ENCODE results near the gene EYS. TPM values are rescaled to one million over a fixed set of nuclear protein-coding genes. Genes with fewer than 3 reads are reported as not detected.

Gene EYS
- polyA plus RNA-seq, 2 of the 4 experiments (the other 2 are of a cell fraction) = 0.03 to 0.06 TPM

DNA sequence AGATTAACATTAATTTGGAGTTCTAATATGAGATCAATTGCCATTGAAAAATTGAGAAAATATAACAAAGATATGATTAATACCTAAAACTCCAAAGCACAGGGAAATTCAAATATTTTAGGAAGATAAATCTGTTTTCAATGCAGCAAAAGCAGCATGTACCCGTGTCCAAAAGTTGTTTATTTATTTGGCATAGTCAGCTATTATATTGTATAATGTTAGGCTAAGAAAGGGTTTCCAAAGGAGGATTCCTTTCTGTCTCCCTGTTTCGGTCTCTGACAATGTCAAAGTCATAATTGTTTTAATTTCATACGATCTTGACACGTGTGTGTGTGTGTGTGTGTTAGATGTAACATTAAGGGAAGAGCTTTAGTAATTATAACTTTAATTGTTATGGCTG lies 914.5 kb downstream of the EYS start:
- no peak for ATAC-seq
- Histone ChIP-seq H3K4me1 (no peaks in the 10 kb centered on the region), H3K4me3 (no peak overlapping the region), H3K4me2 (no peak overlapping the region), H3K27ac (no peak overlapping the region), H3K9me3 (no peaks in the 10 kb centered on the region)
- WGBS (ENCODE audit: missing lambda C conversion rate) = 11% methylated on average over 3 of the region's 4 CpGs
- ChIA-PET POLR2A (no interaction called here), CTCF (no interaction called here)
- no peak for FAIRE-seq
- no peak for TF ChIP-seq MAFK (IDR thresholded peaks at IDR 0.05; ENCODE audit: partially characterized antibody)
- no peak for TF ChIP-seq CHD4 (IDR thresholded peaks at IDR 0.05; ENCODE audit: borderline replicate concordance)
- TF ChIP-seq MAZ (IDR thresholded peaks at IDR 0.05; ENCODE audit: borderline replicate concordance, low read depth, low read length) = no peak
- no peak for TF ChIP-seq KDM5A (IDR thresholded peaks at IDR 0.05)
- DNase-seq (ENCODE audit: low read depth in 1 of 2, low spot score in 1 of 2) = no peak

GRCh38 chr6:64789476-64789875 lies 917.5 kb downstream of the EYS start:
- H3K4me1 ChIP-seq = no peaks in the 10 kb centered on the region
- no peaks in the 10 kb centered on the region for H3K9me3 ChIP-seq
- POLR2A ChIA-PET = no interaction called here
- DNase-seq (ENCODE audit: low read depth in 1 of 2, low spot score in 1 of 2) (no peak), FAIRE-seq (no peak), ATAC-seq (no peak)
- no peak overlapping the region for H3K4me2 ChIP-seq
- 46% methylated on average over 3 of the region's 3 CpGs for WGBS (ENCODE audit: missing lambda C conversion rate)
- CTCF ChIA-PET = no interaction called here
- no peak overlapping the region for H3K27ac ChIP-seq
- TF ChIP-seq HOXA7 (CRISPR knock-in tag; IDR thresholded peaks at IDR 0.05) (no peak), PHF8 (IDR thresholded peaks at IDR 0.05; ENCODE audit: borderline replicate concordance, low read depth) (no peak), NPAS2 (CRISPR knock-in tag; IDR thresholded peaks at IDR 0.05; ENCODE audit: borderline replicate concordance) (no peak), PBX3 (IDR thresholded peaks at IDR 0.05) (no peak), SMC3 (IDR thresholded peaks at IDR 0.05) (no peak)
- TF ChIP-seq, protein P1, sequence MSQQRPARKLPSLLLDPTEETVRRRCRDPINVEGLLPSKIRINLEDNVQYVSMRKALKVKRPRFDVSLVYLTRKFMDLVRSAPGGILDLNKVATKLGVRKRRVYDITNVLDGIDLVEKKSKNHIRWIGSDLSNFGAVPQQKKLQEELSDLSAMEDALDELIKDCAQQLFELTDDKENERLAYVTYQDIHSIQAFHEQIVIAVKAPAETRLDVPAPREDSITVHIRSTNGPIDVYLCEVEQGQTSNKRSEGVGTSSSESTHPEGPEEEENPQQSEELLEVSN (IDR thresholded peaks at IDR 0.05; ENCODE audit: borderline replicate concordance, low read depth) = no peak
- no peak overlapping the region for H3K4me3 ChIP-seq

GRCh38 chr6:64786736-64787135 lies 920.3 kb downstream of the EYS start:
- DNase-seq (ENCODE audit: low read depth in 1 of 2, low spot score in 1 of 2) (no peak), ATAC-seq (no peak), FAIRE-seq (no peak)
- ChIA-PET POLR2A (no interaction called here), CTCF (interaction anchor here (0.6 kb wide), 1 partner anchor 40 kb away, joined by 3 read pairs; no protein-coding TSS in a partner anchor)
- H3K4me1 ChIP-seq = no peaks in the 10 kb centered on the region
- WGBS (ENCODE audit: missing lambda C conversion rate) = 24% methylated on average over 2 of the region's 2 CpGs
- TF ChIP-seq KDM1A (IDR thresholded peaks at IDR 0.05; ENCODE audit: low read depth) (no peak), NFE2L2 (conservative IDR thresholded peaks at IDR 0.05; ENCODE audit: low read length) (no peak), KDM5A (IDR thresholded peaks at IDR 0.05) (no peak), CBX8 (IDR thresholded peaks at IDR 0.05) (no peak), ELK1 (IDR thresholded peaks at IDR 0.05; ENCODE audit: low read depth, low read length) (no peak), TFCP2L1 (CRISPR knock-in tag; IDR thresholded peaks at IDR 0.05) (no peak), GATA3 (IDR thresholded peaks at IDR 0.05; ENCODE audit: borderline replicate concordance) (no peak), CBX2 (IDR thresholded peaks at IDR 0.05; ENCODE audit: borderline replicate concordance, low read depth) (no peak), PBX3 (IDR thresholded peaks at IDR 0.05) (no peak), HEYL (CRISPR knock-in tag; IDR thresholded peaks at IDR 0.05) (no peak), JUNB (IDR thresholded peaks at IDR 0.05) (no peak), EHMT2 (IDR thresholded peaks at IDR 0.05; ENCODE audit: low read depth) (no peak), SMC3 (IDR thresholded peaks at IDR 0.05) (no peak)
- TF ChIP-seq, protein P1 (IDR thresholded peaks at IDR 0.05; ENCODE audit: borderline replicate concordance, low read depth) = no peak
- TF ChIP-seq, protein P2, sequence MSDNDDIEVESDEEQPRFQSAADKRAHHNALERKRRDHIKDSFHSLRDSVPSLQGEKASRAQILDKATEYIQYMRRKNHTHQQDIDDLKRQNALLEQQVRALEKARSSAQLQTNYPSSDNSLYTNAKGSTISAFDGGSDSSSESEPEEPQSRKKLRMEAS (IDR thresholded peaks at IDR 0.05) = no peak
- H3K9me3 ChIP-seq = no peaks in the 10 kb centered on the region
- H3K4me3 ChIP-seq = no peak overlapping the region
- no peak overlapping the region for H3K4me2 ChIP-seq
- no peak overlapping the region for H3K27ac ChIP-seq

Data from A549 (cell line).